Activated B cell treated with CpG ODN at 0.5 μM for 24 hours (primary cell): ENCODE data around the gene ARRDC1. TPM values are rescaled to one million over a fixed set of nuclear protein-coding genes. Genes with fewer than 3 reads are reported as not detected.
"Not testable (repeated sequence)": the region's sequence is repeated elsewhere in the genome, so short reads cannot be mapped to it uniquely, and the experiment has no call there.

Experiments
- ATAC-seq: fragments of 200-7000 bp; cut with Tn5 transposase; one replicate; pipeline ENCODE4 v1.10.0; 2021; ENCODE audit warnings: low read depth, mild to moderate bottlenecking, moderate library complexity
- CTCF ChIA-PET: fragments of 350-600 bp; sonication (Branson Sonifier 250); formaldehyde crosslinking; loops from one replicate; lab custom pipeline; 2021; ENCODE audit warnings: antibody characterized with exemption; lab: Charles Lee
- POLR2A ChIA-PET: fragments of 350-600 bp; sonication (Branson Sonifier 250); formaldehyde crosslinking; loops from one replicate; lab custom pipeline; 2021; ENCODE audit warnings: antibody characterized with exemption; lab: Charles Lee
- DNase-seq: peaks from one replicate; pipeline ENCODE4 v3.0.0; 2022
- H3K27ac Mint-ChIP-seq: one replicate; pipeline ENCODE4 v1.8.0; 2020; ENCODE audit warnings: mixed read lengths
- H3K27me3 Mint-ChIP-seq: one replicate; pipeline ENCODE4 v1.8.0; 2021; ENCODE audit warnings: mixed read lengths
- H3K36me3 Mint-ChIP-seq: one replicate; pipeline ENCODE4 v1.8.0; 2021; ENCODE audit warnings: low read depth, mixed read lengths
- H3K4me1 Mint-ChIP-seq: one replicate; pipeline ENCODE4 v1.8.0; 2021; ENCODE audit warnings: mixed read lengths
- H3K4me3 Mint-ChIP-seq: one replicate; pipeline ENCODE4 v1.8.0; 2020; ENCODE audit warnings: mild to moderate bottlenecking, mixed read lengths
- H3K9me3 Mint-ChIP-seq: one replicate; pipeline ENCODE4 v1.8.0; 2020; ENCODE audit warnings: mixed read lengths
- intact Hi-C: fragments of 100-400 bp; cut with micrococcal nuclease; formaldehyde crosslinking; loops from one replicate; pipeline ENCODE4 v1.15.1; 2024
- total RNA-seq: library from RNA; stranded (reverse); gene quantifications from 2 replicates; pipeline ENCODE4 v1.2.3, GENCODE V29; 2022
- TF ChIP-seq, protein P1 (sequence below): fragments of 200-600 bp; IDR thresholded peaks from one replicate; pipeline ENCODE4 v1.8.0; 2022; ENCODE audit warnings: antibody characterized with exemption, mild to moderate bottlenecking

ARRDC1 gene
- total RNA-seq, 1 donor from 2014 or later = 58.3 TPM

- no peaks in the 10 kb centered on the region for H3K9me3 Mint-ChIP-seq
- no peaks in the 10 kb centered on the region for H3K27me3 Mint-ChIP-seq
- peaks cover 22% of the 10 kb centered on the region for H3K36me3 Mint-ChIP-seq
- ATAC-seq (no peak), DNase-seq (no peak)
- intact Hi-C loops = no loop called here
- POLR2A ChIA-PET = interaction anchor here (1.0 to 2.3 kb wide), 7 partner anchors 8 to 68 kb away, joined by 3 to 30 read pairs (median 9); partner anchors contain the start of genes ARRDC1 and MRPL41
- peak overlapping the region; percentile 91 for H3K4me3 Mint-ChIP-seq
- peak overlapping the region; percentile 90 for H3K27ac Mint-ChIP-seq
- peaks cover 49% of the 10 kb centered on the region for H3K4me1 Mint-ChIP-seq
- CTCF ChIA-PET = interaction anchor here (1.0 kb wide), 1 partner anchor 76 kb away, joined by 3 read pairs; no protein-coding TSS in a partner anchor
- TF ChIP-seq, protein P1, sequence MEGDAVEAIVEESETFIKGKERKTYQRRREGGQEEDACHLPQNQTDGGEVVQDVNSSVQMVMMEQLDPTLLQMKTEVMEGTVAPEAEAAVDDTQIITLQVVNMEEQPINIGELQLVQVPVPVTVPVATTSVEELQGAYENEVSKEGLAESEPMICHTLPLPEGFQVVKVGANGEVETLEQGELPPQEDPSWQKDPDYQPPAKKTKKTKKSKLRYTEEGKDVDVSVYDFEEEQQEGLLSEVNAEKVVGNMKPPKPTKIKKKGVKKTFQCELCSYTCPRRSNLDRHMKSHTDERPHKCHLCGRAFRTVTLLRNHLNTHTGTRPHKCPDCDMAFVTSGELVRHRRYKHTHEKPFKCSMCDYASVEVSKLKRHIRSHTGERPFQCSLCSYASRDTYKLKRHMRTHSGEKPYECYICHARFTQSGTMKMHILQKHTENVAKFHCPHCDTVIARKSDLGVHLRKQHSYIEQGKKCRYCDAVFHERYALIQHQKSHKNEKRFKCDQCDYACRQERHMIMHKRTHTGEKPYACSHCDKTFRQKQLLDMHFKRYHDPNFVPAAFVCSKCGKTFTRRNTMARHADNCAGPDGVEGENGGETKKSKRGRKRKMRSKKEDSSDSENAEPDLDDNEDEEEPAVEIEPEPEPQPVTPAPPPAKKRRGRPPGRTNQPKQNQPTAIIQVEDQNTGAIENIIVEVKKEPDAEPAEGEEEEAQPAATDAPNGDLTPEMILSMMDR = no peak
Measured at GRCh38 chr9:137620048-137620405, 14.5 kb downstream of the ARRDC1 start.

DNA sequence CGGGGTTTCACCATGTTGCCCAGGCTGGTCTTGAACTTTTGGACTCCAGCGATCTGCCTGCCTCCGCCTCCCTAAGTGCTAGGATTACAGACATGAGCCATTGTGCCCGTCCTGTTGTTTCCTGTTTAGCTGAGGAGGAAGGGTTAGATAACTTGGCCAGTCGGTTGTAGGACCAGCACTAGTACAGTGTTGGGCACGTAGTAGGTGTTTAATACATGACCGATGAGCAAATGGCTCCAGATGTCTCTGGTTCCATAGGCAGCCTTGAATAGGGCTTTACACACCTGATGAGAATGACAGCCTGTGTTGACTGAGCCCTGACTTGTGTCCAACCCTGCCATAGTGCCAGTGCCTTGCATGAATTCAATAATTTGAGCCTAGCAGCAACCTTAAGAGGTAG lies 15.1 kb downstream of the ARRDC1 start:
- DNase-seq (no peak), ATAC-seq (no peak)
- Mint-ChIP-seq H3K36me3 (peaks cover 24% of the 10 kb centered on the region), H3K9me3 (no peaks in the 10 kb centered on the region), H3K27ac (peak overlapping the region; percentile 4), H3K4me1 (peaks cover 55% of the 10 kb centered on the region), H3K27me3 (no peaks in the 10 kb centered on the region), H3K4me3 (peak overlapping the region; percentile 91)
- POLR2A ChIA-PET = interaction anchor here (1.0 to 2.3 kb wide), 3 partner anchors 12 to 68 kb away, joined by 7 to 17 read pairs (median 8); partner anchors contain the start of gene MRPL41
- TF ChIP-seq, protein P1 = no peak
- intact Hi-C loops = no loop called here
- CTCF ChIA-PET = no interaction called here

GRCh38 chr9:137621131-137621757 lies 15.8 kb downstream of the ARRDC1 start:
- no peaks in the 10 kb centered on the region for H3K27me3 Mint-ChIP-seq
- ChIA-PET CTCF (no interaction called here), POLR2A (interaction anchor here (0.6 to 1.0 kb wide), 2 partner anchors 7 to 14 kb away, joined by 3 to 7 read pairs; no protein-coding TSS in a partner anchor)
- H3K4me1 Mint-ChIP-seq = peaks cover 56% of the 10 kb centered on the region
- ATAC-seq (no peak), DNase-seq (no peak)
- H3K9me3 Mint-ChIP-seq = no peaks in the 10 kb centered on the region
- H3K4me3 Mint-ChIP-seq = peak overlapping the region; percentile 44
- TF ChIP-seq, protein P1 = no peak
- intact Hi-C loops = no loop called here
- H3K36me3 Mint-ChIP-seq = peaks cover 19% of the 10 kb centered on the region
- H3K27ac Mint-ChIP-seq = peak overlapping the region; percentile 4

DNA sequence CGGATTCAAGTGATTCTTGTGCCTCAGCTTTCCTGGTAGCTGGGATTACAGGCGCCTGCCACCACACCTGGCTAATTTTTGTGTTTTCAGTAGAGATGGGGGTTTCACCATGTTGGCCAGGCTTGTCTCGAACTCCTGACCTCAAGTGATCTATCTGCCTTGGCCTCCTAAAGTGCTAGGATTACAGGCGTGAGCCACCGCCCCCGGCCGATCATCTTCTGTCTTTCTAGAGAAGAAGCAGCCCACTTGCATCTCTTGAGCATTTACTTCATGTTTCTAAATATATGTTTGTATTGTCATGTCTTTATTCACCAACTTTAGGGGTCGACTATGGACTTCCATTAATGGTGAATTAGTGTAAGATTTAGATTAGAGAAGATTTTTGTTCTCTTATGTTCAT lies 16.7 kb downstream of the ARRDC1 start:
- ATAC-seq, DNase-seq, H3K27ac Mint-ChIP-seq, intact Hi-C loops, H3K4me3 Mint-ChIP-seq, H3K9me3 Mint-ChIP-seq, H3K27me3 Mint-ChIP-seq, CTCF ChIA-PET: not testable (repeated sequence)
- POLR2A ChIA-PET = interaction anchor here (0.6 kb wide), 2 partner anchors 8 to 61 kb away, joined by 3 read pairs; no protein-coding TSS in a partner anchor
- peaks cover 19% of the 10 kb centered on the region for H3K36me3 Mint-ChIP-seq
- peaks cover 54% of the 10 kb centered on the region for H3K4me1 Mint-ChIP-seq

- Mint-ChIP-seq H3K27me3 (no peaks in the 10 kb centered on the region), H3K4me3 (no peak overlapping the region), H3K36me3 (peaks cover 17% of the 10 kb centered on the region), H3K9me3 (no peaks in the 10 kb centered on the region), H3K4me1 (peaks cover 59% of the 10 kb centered on the region), H3K27ac (no peak overlapping the region)
- ATAC-seq (no peak), DNase-seq (no peak)
- CTCF ChIA-PET = interaction anchor here (0.7 to 1.5 kb wide), 2 partner anchors 14 to 40 kb away, joined by 3 read pairs; no protein-coding TSS in a partner anchor
- intact Hi-C loops = no loop called here
- POLR2A ChIA-PET = interaction anchor here (4.2 kb wide), 1 partner anchor 7 kb away, joined by 30 read pairs; the partner anchor contains the start of gene EHMT1
- TF ChIP-seq, protein P1 = no peak
Measured at GRCh38 chr9:137626464-137626863, 21.0 kb downstream of the ARRDC1 start.

GRCh38 chr9:137627406-137627805 lies 21.9 kb downstream of the ARRDC1 start:
- H3K36me3 Mint-ChIP-seq = peaks cover 13% of the 10 kb centered on the region
- H3K27me3 Mint-ChIP-seq, ATAC-seq, DNase-seq, H3K4me3 Mint-ChIP-seq, intact Hi-C loops, H3K27ac Mint-ChIP-seq, H3K9me3 Mint-ChIP-seq: not testable (repeated sequence)
- ChIA-PET POLR2A (interaction anchor here (4.2 kb wide), 1 partner anchor 8 kb away, joined by 30 read pairs; the partner anchor contains the start of gene EHMT1), CTCF (interaction anchor here (1.5 kb wide), 1 partner anchor 39 kb away, joined by 3 read pairs; no protein-coding TSS in a partner anchor)
- peaks cover 63% of the 10 kb centered on the region for H3K4me1 Mint-ChIP-seq
